Measurements from ENCODE around the gene OR1B1.
"Not testable (repeated sequence)": the region's sequence is repeated elsewhere in the genome, so short reads cannot be mapped to it uniquely, and the experiment has no call there.

The OR1B1 gene

GRCh38 chr9:122657527-122657926 lies at the start of gene OR1B1:
OR1B1 (minus strand) TSS chr9:122657627.
- DNase-seq = no peak

GRCh38 chr9:122695696-122696095 lies 38.3 kb upstream of the OR1B1 start:
- DNase-seq = no peak

- no peak for DNase-seq
Observed at GRCh38 chr9:122684851-122685250, 27.4 kb upstream of the OR1B1 start.

- DNase-seq = no peak
Observed at GRCh38 chr9:122672481-122672880, 15.1 kb upstream of the OR1B1 start.

GRCh38 chr9:122661416-122661815 lies 4.0 kb upstream of the OR1B1 start, which contains the start of gene OR1L1:
OR1L1 (plus strand) TSS chr9:122661716; CDS start chr9:122661716, 0 bp downstream.
- no peak for DNase-seq

- DNase-seq = no peak
Observed at GRCh38 chr9:122656378-122656777, 1.0 kb downstream of the OR1B1 start.

- no peak for DNase-seq
Observed at GRCh38 chr9:122642226-122642625, 15.2 kb downstream of the OR1B1 start.

GRCh38 chr9:122619996-122620395 lies 37.4 kb downstream of the OR1B1 start:
- DNase-seq = no peak

GRCh38 chr9:122614362-122614761 lies 43.1 kb downstream of the OR1B1 start, which contains the start of gene OR1Q1:
OR1Q1 (plus strand) TSS chr9:122614738; CDS start chr9:122614738, 0 bp downstream.
- no peak for DNase-seq

- DNase-seq = no peak
Observed at GRCh38 chr9:122609804-122610203, 47.6 kb downstream of the OR1B1 start.

GRCh38 chr9:122606587-122606986 lies 50.8 kb downstream of the OR1B1 start:
- no peak for DNase-seq

- DNase-seq = no peak
Observed at GRCh38 chr9:122605691-122606090, 51.7 kb downstream of the OR1B1 start.

GRCh38 chr9:122583284-122583683 lies 74.1 kb downstream of the OR1B1 start, which contains the start of gene OR1L8:
OR1L8 (minus strand) TSS chr9:122583384; CDS start chr9:122568477, 14,907 bp downstream.
- not testable (repeated sequence) for DNase-seq

- DNase-seq = no peak
Observed at GRCh38 chr9:122580360-122580759, 77.1 kb downstream of the OR1B1 start.

GRCh38 chr9:122579874-122580273 lies 77.6 kb downstream of the OR1B1 start:
- DNase-seq = no peak

All from SHP77 treated with DMSO at 0.1 percent for 48 hours (cell line).